DMS53 (cell line): ENCODE measurements around the gene SLC45A2.
"Not testable (repeated sequence)": the region's sequence is repeated elsewhere in the genome, so short reads cannot be mapped to it uniquely, and the experiment has no call there.

Experiments used
- DNase-seq: peaks from one replicate; lab custom pipeline; 2025; lab: John Stamatoyannopoulos, UW

The SLC45A2 gene

DNA sequence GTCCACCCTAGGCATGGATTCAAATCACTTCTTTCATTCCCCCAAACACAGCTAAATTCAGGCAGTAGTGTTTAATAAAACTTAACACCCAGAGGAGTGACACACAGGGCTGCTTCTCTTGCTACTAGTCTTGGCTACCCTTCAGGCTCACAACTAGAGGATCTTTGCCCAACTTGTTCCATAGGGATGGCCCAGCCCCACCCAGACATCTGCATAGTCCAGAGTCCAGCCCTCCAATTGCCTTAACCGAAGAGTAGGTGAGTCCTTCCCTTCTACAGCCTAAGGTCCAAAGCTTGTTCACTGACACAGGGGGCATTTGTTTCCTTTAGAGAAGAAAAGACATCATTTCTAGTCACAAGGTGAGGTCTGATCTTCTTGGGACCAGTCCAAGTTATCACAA lies 63.5 kb downstream of the SLC45A2 start:
- DNase-seq, result no peak

DNA sequence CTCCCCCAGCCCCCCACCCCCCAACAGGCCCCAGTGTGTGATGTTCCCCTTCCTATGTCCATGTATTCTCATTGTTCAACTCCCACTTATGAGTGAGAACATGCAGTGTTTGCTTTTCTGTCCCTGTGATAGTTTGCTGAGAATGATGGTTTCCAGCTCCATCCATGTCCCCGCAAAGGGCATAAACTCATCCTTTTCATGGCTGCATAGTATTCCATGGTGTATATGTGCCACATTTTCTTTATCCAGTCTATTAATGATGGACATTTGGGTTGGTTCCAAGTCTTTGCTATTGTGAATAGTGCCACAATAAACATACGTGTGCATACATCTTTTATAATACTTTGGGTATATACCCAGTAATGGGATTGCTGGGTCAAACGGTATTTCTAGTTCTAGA lies 69.6 kb downstream of the SLC45A2 start:
- not testable (repeated sequence) for DNase-seq

DNA sequence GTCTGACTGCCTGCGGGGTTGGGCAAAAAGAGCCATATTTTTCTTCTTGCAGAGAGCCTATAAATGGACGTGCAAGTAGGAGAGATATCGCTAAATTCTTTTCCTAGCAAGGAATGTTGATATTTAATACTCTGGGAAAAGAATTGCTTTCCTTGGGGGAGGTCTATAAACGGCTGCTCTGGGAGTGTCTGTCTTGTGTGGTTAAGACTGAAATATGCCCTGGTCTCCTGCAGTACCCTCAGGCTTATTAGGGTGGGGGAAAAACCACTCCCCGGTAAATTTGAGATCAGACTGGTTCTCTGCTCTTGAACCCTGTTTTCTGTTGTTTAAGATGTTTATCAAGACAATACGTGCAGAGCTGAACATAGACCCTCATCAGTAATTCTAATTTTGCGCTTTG lies 78.2 kb downstream of the SLC45A2 start:
- DNase-seq, result peak; percentile 9

DNA sequence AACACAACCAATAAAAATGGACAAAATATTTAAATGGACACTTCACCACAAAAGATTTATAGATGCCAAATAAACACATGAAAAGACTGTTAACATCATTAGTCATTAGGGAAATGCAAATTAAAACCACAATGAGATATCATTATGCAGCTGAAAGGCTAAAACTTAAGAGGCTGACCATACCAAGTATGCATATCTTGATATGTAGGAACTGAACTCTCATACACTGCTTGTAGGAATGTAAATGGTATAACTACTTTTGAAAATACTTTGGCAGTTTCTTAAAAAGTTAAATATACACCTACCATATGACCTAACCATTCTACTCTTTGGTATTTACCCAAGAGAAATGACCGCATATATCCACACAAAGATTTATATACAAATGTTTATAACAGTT lies 79.1 kb downstream of the SLC45A2 start:
- no peak for DNase-seq

DNA sequence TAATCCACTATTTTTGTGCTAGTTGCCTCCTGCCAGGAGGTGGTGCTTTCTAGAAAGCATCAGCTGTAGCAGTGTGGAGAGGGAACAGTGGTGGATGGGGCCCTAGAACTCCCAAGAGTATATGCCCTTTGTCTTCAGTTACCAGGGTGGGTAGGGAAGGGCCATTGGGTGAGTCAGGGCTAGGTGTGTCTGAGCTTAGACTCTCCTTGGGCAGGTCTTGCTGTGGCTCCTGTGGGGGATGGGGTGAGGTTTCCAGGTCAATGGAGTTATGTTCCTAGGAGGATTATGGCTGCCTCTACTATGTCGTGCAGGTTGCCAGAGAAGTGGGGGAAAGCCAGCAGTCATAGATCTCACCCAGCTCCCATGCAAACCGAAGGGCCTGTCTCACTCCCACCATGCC lies 81.4 kb downstream of the SLC45A2 start:
- DNase-seq, result no peak

DNA sequence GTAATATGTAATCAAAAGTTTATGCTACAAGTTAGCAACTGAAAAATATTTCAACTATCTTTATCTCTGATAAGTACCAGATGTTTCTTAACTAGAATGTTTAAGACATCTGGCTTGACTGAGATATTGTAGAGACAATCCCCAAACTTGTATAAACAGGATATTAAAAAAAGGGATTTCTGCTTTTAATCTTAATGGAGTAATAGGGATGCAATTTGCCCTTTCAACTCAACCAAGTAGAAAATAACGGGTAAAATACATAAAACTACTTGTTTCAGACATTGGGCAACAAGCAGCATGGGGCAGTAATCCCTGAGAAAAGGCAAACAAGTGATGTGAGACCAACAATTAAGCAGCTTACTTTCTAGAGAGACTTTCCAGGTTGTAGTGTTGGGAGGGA lies 83.3 kb downstream of the SLC45A2 start:
- DNase-seq, result no peak
